Measurements from ENCODE around the gene CLUH.
"Not testable (repeated sequence)": the region's sequence is repeated elsewhere in the genome, so short reads cannot be mapped to it uniquely, and the experiment has no call there.

Gene CLUH

DNA sequence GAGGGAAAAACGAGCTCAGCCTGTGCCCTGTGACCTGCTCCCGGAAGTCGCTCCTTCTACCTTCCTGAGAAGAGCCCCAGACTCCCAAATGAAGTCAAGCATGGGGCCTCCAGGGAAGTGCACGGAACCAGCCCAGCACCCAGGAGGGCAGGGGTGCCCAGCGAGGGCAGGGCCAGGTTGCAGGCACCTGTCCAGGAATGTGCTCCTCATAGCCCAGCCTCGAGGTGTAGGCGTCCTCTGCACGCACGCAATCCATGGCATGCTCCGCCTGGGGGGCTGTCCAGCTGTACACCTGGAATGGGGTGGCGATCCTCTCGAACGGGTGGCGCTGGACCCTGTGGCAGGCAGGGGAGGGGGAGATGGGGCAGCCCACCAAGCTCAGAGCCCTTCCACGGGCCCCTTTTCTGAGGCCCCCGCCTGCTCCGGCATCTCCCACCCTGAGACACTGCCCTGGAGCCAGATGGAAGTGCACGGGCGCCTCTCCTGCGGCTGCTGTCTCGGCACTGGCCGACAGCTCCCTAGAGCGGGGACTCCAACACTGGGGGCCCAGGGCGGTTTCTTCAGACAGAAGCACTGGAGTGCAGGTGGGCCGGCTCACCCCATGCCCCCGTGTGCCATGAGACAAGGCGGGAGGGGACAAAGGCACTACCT lies 10.9 kb downstream of the CLUH start:
- DNase-seq: no peak

DNA sequence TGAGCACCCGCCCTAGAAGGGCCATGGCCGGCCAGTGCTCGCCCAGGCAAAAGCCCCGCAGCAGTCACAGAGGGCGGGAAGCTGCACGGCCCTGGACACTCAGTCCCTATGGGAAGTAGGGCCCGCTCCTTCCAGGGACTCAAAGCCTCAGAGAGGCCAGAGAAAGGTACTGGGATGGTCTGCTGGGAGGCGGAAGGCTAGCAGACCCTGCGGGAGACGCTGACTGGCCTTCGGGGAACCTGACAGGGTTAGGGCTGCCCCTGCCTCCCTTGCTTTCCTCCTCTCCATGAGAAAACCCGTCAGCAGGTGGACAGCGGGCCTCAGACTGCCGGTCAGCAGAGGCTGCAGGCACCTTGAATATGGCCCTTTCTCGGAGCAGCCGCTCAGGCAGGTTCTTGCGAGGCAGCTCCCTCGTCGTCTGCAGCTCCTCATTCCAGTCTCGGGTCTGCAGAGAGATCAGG lies 11.5 kb downstream of the CLUH start:
- DNase-seq: no peak

DNA sequence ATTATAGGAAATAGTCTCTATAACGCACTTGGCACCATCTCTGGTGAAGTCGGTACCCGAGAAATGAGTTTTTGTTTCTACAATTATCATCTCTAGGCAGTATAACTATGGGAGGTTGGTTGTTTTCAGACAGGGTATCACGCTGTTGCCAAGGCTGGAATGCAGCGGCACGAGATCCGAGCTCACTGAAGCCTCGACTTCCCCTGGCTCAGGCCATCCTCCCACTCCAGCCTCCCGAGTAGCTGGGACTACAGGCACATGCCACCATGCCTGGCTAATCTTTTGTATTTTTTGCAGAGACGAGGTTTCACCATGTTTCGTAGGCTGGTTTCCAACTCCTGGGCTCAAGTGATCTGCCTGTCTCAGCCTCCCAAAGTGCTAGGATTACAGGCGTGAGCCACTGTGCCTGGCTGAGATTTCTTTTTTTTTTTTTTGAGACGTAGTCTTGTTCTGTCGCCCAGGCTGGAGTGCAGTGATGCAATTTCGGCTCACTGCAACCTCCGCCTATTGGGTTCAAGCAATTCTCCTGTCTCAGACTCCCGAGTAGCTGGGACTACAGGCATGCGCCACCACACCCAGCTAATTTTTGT lies 12.3 kb downstream of the CLUH start:
- DNase-seq: not testable (repeated sequence)

GRCh38 chr17:2697611-2698162 lies 13.9 kb downstream of the CLUH start:
- DNase-seq: no peak

GRCh38 chr17:2695961-2696760 lies 15.4 kb downstream of the CLUH start:
- no peak for DNase-seq

DNA sequence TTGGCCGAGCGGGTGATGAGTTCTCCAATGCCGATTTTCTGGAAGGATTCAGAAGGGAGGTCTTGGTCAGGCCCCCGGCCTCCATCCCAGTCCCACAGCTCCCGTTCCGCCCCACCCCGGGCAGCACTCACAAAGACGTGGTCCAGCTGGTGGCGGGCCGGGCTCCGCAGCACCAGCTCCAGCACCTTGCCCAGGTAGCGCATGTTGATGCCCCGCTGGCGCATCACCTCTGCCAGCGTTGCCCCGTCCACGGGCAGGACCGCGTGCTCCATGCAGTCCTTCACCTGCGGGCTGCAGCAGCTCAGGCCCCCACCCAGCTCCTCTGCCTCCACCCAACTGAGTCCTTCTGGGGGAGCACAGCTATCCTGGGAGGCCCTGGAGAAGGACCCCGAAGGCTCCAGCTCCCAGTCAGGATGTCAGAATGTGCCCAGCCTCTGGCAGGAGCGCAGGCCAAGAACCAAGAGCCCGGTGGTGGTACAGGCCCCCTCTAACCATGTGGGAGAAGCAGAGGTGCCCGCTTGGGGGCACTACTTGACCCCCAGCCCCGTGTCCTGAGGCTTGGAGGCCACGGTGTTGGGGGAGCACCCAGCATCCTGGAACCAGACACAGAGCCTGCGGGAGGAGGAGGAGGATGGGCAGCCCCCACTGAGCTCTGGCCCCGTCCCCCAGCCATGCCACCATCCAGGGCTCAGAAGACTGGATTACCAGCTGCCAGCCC lies 16.2 kb downstream of the CLUH start:
- no peak for DNase-seq

- DNase-seq: no peak
Observed at GRCh38 chr17:2694381-2695242, 17.0 kb downstream of the CLUH start.

DNA sequence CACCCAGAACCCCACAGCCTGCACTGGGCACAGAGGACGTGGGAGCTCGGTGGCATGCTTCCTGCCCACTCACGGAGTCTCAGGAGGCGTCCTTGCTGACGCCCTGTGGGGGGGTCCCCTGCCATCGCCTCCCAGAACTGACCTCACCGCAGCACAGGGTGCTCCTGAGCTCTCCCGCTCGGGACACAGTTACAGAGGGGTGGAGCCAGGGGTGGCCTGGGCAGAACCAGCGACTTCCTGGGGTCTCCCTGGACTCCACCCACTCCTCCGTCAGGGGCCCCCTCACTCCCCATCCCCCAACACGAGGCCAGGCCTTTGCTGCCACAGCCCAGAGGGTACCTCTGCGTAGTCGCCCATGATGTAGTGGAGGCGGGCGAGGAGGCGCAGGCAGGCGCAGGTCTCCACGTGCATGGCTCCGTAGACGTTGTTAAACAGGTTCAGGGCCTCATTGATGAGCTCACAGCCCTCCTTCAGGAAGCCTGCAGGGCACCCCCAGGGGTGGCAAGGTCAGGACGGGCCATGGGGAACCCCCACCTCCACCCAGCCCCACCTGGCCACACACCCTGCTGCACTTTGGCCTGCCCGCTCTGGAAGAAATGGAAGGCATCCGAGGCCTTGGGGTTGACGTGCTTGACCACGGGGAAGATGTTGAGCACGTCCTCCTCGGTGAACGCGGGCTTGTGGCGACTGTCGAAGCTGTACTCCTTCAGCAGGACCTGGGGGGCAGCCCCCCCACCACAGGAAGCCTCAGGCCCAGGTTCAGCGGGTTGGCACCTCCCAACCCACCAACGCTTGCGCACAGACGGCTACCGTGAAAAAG lies 17.8 kb downstream of the CLUH start:
- no peak for DNase-seq

DNA sequence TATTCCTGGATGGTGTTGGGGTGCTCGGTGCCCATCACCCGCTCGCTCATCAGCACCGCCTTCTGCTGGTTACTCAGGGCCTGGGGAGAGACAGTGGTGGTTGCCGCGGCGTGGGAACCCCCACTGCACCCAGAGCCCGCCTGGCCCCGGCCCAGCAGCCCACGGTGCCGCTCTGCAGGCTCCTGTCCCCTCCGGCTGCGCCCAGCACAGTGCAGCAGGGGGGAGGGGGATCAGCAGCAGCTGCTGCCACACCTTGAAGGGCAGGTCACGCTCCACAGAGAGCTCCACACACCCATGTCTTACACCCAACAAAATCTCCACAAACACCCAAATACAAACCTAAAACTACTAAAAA lies 18.8 kb downstream of the CLUH start:
- no peak for DNase-seq

- DNase-seq: no peak
Observed at GRCh38 chr17:2691965-2692780, 19.4 kb downstream of the CLUH start.

DNA sequence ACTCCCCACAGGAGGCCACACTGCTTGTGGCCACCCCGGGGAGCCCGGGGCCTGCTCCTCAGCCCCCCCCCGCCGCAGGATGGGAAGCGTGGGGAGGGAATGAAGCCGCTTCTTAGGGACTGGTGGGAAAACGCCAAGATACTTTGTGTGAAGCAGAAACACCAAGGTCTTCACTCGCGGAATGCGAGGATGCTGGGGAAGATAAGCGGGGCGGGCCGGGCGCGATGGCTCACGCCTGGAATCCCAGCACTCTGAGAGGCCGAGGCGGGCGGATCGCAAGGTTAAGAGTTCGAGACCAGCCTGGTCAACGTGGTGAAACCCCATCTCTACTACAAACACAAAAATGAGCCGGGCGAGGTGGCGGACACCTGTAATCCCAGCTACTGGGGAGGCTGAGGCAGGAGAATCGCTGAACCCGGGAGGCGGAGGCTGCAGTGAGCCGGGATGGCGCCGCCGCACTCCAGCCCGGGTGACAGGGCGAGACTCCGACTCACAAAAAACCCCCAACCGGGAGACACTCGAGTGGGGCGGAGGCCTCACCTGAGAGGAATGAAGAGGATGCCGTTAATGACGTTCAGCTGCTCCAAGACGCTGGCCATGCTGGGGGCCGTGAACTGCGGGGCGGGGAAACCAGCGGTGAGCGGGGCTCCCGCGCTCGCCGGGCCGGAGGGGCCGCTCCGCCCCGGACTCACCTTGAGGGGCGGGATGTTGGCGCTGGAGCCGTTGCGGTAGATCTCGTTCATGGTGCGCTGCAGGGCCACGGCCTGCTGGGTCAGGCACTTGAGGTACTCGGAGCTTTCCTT lies 20.3 kb downstream of the CLUH start:
- no peak for DNase-seq

DNA sequence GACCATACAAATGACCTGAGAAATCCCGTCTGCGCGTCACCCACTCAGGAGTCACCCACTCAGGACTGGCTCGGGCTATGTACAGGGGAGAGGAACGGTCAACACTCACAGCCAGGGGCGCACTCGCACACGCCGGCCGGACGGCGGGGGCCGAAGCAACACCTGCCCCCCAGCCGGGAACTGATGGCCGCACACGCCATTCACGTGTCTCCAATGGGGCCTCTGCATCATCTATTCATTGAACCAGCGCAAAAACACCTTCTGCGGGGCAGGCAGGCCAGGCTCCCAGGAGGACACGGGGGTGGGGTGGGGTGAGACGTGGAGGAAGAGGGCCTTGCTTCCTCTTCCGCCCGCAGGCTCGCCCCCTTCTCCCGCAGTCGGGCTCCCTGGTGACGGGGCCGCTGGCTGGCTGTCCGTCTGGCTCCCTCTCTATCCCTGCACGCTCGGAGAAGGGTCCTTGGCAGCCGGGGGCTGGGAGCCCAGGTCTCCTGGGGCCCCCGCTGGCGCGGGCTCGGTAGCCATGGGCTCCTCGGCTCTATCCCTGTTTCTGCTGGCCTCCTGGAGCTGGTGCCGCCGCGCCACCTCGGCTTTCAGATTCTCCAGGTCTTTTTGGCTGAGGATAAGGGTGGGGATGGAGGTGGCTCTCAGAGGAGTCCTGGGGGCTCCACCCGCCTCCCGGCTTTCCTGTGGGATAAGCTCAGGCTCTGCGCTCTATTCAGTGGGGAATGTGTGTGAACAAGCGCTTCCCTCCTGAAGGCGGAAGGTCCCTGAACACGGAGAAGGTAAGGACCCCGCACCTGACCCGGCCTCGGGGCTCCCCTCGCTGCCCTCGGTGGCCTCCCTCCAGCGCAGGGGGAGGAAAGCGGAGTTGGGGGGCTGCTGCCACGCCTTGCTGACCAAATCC lies 21.1 kb downstream of the CLUH start:
- DNase-seq: no peak

DNA sequence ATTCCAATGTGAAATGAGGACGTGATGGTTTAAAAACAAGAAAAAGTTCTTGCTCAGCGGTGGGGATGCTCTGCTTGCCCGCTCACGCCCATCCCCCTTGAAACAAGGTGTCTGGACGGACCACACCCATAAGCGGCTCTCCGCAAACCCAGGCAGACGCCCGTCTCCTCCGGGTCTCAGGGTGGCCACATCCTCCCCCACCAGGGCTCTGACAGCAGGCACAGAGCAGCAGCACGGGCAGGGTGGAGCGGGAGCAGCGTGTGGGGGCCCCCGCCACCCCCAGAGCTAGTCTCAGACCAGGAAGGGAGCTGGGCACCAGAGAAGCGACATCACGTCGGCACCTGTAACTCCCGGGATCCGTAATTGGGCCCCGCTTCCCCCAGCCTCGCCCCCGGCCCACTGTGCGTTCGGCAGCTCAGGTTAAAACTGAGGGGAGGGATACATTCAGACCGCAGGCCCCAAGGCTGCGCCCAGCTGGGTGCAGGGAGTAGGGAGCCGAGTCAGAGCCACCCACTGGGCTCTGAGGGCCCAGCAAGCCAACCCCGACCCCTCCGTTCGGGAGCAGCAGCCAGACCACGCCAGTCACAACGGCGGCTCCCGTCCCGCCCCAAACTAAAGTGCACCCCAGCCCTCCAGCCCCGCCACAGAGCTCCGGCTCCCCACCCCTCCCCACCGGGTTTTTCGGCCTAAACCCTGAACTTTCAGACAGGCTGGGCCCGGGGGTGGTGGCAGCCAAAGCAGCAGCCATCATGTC lies 22.0 kb downstream of the CLUH start:
- DNase-seq: no peak

DNA sequence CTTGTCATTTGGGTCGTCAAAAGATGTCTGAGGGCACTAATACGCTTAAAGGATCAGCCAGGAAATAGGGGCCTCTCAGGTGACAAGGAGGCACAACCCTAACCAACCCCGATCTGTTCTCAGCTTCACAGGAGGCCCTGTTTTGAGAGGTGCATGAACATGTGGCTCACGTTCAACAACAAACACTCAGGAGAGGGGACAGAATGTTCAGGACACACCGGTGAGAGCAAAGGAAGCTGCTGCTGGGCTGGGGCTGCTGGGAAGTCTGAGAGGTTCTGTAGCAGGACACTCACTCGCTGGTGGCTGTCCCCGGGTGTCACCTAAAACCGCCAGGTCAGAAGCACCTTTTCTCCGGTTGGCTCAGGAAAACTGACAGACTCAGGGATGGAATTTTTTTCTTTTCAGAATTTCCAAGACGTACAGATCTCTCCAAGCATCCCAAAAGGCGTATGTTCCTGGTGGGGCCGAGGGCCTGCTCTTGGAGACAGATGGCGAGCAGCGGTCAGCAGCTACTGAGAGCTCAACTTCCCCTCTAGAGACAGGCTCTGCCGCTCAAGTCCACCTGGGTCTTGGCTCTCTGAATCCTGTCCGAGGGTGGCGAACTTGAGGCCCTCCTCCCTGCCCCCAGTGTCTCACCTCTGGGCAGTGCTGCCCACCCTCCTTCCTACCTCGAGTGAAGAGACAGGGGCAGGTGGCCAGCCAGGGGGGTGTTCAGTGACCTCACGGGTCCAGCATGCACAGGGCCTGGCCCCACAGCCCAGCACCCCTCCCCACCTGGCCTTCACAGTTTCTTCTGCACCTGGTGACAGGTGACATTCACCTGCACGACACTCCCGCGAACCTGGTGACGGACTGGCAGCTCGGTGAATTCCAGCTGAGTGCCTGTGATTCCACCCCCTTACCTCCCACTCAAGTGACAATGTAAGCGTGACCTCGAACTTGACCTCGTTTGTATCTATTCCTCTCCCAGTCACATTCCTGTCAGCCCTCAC lies 22.9 kb downstream of the CLUH start:
- DNase-seq: no peak

- no peak for DNase-seq
Observed at GRCh38 chr17:2687074-2687418, 24.5 kb downstream of the CLUH start.

DNA sequence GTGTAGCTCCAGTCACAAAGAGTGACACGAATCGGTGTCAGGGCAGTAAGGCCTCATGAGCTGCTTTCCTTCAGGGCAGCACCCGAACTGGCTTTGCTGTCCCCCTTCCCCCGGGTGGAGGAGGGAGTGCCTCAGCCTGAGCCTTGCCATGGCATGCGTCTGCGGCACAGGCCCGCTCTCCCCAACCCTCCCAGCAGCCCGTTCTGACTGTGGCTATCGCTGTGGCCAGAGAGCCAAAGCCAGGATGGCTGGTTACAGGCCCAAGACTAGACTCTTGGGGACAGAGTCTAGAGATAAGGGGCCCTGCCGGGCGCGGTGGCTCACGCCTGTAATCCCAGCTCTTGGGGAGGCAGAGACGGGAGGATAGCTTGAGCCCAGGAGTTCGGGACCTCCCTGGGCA lies 25.9 kb downstream of the CLUH start:
- DNase-seq: no peak

Measured in activated CD4-positive, alpha-beta T cell treated with anti-CD3 and anti-CD28 coated beads, Interleukin-10, Interleukin-2, amounts not matched to agents 100 ng/mL and 50 ng/mL, durations not matched to agents 16 hours and 8 hours (primary cell).